Hepatocyte (in vitro differentiated cells): ENCODE results near the gene GMDS. TPM values are rescaled to one million over a fixed set of nuclear protein-coding genes. Genes with fewer than 3 reads are reported as not detected.

Source experiments
- DNase-seq: peaks from one replicate; pipeline ENCODE4 v3.0.0-alpha.2; 2016; ENCODE audit warnings: low spot score
- H2AFZ ChIP-seq: fragments of 200-600 bp; sonication (generic); 2 replicates; pipeline ENCODE4 v1.6.0; 2016; ENCODE audit warnings: antibody characterized with exemption, mild to moderate bottlenecking
- H3K27ac ChIP-seq: fragments of 200-600 bp; sonication (generic); 2 replicates; pipeline ENCODE4 v1.5.1; 2016; ENCODE audit warnings: mild to moderate bottlenecking
- H3K27me3 ChIP-seq: fragments of 200-600 bp; sonication (generic); 2 replicates; pipeline ENCODE4 v1.6.1; 2016
- H3K36me3 ChIP-seq: fragments of 200-600 bp; sonication (generic); replicated peaks from 2 replicates; pipeline ENCODE4 v1.5.1; 2016; ENCODE audit warnings: low read depth; ENCODE audit not compliant: insufficient read depth
- H3K4me1 ChIP-seq: fragments of 200-600 bp; sonication (generic); 2 replicates; pipeline ENCODE4 v1.5.1; 2016; ENCODE audit warnings: mild to moderate bottlenecking, moderate library complexity; ENCODE audit not compliant: insufficient read depth
- H3K4me2 ChIP-seq: fragments of 200-600 bp; sonication (generic); 2 replicates; pipeline ENCODE4 v1.6.0; 2016
- H3K4me3 ChIP-seq: fragments of 200-600 bp; sonication (generic); 2 replicates; pipeline ENCODE4 v1.5.1; 2016; ENCODE audit warnings: mild to moderate bottlenecking
- H3K79me2 ChIP-seq: fragments of 200-600 bp; sonication (generic); 2 replicates; pipeline ENCODE4 v1.6.0; 2017; ENCODE audit warnings: mild to moderate bottlenecking
- H3K9me2 ChIP-seq: fragments of 200-600 bp; sonication (generic); replicated peaks from 2 replicates; pipeline ENCODE4 v1.6.0; 2017; ENCODE audit warnings: mild to moderate bottlenecking; ENCODE audit not compliant: insufficient read depth
- H3K9me3 ChIP-seq: fragments of 200-600 bp; sonication (generic); 2 replicates; pipeline ENCODE4 v1.5.1; 2016; ENCODE audit warnings: low read depth, mild to moderate bottlenecking
- H4K20me1 ChIP-seq: fragments of 200-600 bp; sonication (generic); 2 replicates; pipeline ENCODE4 v1.6.0; 2016; ENCODE audit warnings: mild to moderate bottlenecking; ENCODE audit not compliant: insufficient read depth, poor library complexity, severe bottlenecking
- EZH2 ChIP-seq: fragments of 200-600 bp; sonication (generic); IDR thresholded peaks from 2 replicates; pipeline ENCODE4 v1.6.1; 2016; ENCODE audit warnings: antibody characterized with exemption, mild to moderate bottlenecking, borderline replicate concordance
- EZH2phosphoT487 ChIP-seq: fragments of 200-600 bp; sonication (generic); IDR thresholded peaks from one replicate; pipeline ENCODE4 v1.6.1; 2018; ENCODE audit warnings: antibody characterized with exemption, mild to moderate bottlenecking, low read depth, moderate library complexity; ENCODE audit not compliant: unreplicated experiment, severe bottlenecking
- WGBS: methylation state at CpG from one replicate; pipeline ENCODE4 v1.1.6; 2016; ENCODE audit warnings: low lambda C conversion rate; ENCODE audit errors: missing lambda C conversion rate; 5-methylcytosine and 5-hydroxymethylcytosine counted together
- polyA plus RNA-seq: library from polyadenylated mRNA; unstranded; fragments of >200 nt; fragmentation: Nextera tagmentation; extraction: Ambion mirVana; gene quantifications from 2 replicates; pipeline ENCODE4 v1.2.1, GENCODE V29; 2016
- total RNA-seq: library from RNA; depleted of rRNA; stranded (reverse); fragments of >200 nt; gene quantifications from 2 replicates; pipeline ENCODE4 v1.2.3, GENCODE V29; 2014
- TF ChIP-seq, protein P1 (sequence below): fragments of 200-600 bp; sonication (generic); IDR thresholded peaks from 2 replicates; pipeline ENCODE4 v1.5.1; 2016; ENCODE audit warnings: antibody characterized with exemption, mild to moderate bottlenecking; ENCODE audit not compliant: poor library complexity

Gene GMDS
- total and polyA plus RNA-seq, 2 experiments from 2014 or later = 20.7 to 32.6 TPM

DNA sequence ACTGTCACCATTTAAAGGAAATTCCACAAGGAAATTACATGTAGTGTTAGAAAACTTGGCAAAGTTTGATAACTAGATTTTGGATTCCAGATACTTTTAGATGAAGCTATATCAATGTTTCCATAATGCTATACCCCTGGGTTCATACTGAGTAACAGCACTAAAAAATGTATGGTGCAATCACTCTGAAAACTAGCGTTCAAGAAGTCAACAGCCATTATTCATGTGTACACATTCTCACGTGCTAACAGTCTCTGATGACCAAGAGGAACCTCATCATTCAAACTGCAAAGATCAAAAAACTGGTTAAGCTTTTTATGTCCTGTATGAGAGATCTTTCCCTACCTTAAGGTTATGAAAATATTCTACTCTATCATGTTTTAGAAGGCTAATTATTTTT is 197.6 kb downstream of the GMDS start:
- 47% methylated on average over 2 of the region's 2 CpGs for WGBS

DNA sequence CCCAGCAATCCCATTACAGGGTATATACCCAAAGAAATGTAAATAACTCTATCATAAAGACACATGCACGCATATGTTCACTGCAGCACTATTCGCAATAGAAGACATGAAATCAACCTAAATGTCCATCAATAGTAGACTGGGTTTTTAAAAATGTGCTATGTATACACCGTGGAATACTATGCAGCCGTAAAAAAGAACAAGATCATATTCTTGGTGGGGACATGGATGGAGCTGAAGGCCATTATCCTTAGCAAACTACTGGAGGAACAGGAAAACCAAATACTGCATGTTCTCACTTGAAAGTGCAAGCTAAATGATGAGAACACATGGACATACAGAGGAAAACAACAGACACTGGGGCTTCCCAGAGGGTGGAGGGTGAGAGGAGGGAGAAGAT is 201.2 kb downstream of the GMDS start:
- TF ChIP-seq EZH2 = no peak
- no peak for TF ChIP-seq EZH2phosphoT487
- TF ChIP-seq, protein P1, sequence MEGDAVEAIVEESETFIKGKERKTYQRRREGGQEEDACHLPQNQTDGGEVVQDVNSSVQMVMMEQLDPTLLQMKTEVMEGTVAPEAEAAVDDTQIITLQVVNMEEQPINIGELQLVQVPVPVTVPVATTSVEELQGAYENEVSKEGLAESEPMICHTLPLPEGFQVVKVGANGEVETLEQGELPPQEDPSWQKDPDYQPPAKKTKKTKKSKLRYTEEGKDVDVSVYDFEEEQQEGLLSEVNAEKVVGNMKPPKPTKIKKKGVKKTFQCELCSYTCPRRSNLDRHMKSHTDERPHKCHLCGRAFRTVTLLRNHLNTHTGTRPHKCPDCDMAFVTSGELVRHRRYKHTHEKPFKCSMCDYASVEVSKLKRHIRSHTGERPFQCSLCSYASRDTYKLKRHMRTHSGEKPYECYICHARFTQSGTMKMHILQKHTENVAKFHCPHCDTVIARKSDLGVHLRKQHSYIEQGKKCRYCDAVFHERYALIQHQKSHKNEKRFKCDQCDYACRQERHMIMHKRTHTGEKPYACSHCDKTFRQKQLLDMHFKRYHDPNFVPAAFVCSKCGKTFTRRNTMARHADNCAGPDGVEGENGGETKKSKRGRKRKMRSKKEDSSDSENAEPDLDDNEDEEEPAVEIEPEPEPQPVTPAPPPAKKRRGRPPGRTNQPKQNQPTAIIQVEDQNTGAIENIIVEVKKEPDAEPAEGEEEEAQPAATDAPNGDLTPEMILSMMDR = no peak
- Histone ChIP-seq H3K4me3 (no peak overlapping the region), H3K27ac (no peak overlapping the region), H3K4me2 (no peak overlapping the region), H3K9me2 (no peaks in the 10 kb centered on the region), H3K36me3 (no peaks in the 10 kb centered on the region), H4K20me1 (no peaks in the 10 kb centered on the region), H2AFZ (no peak overlapping the region), H3K4me1 (no peaks in the 10 kb centered on the region), H3K9me3 (no peaks in the 10 kb centered on the region), H3K27me3 (no peaks in the 10 kb centered on the region), H3K79me2 (no peaks in the 10 kb centered on the region)
- no peak for DNase-seq
- 96% methylated on average over 4 of the region's 4 CpGs for WGBS

More for the DNA sequence above, 197.6 kb downstream of the GMDS start:
- no peak overlapping the region for H3K4me3 ChIP-seq
- no peak for DNase-seq
- no peaks in the 10 kb centered on the region for H3K36me3 ChIP-seq
- H3K4me1 ChIP-seq = no peaks in the 10 kb centered on the region
- H3K4me2 ChIP-seq = no peak overlapping the region
- no peaks in the 10 kb centered on the region for H3K9me2 ChIP-seq
- H3K27ac ChIP-seq = no peak overlapping the region
- H3K27me3 ChIP-seq = no peaks in the 10 kb centered on the region
- H2AFZ ChIP-seq = no peak overlapping the region
- H3K9me3 ChIP-seq = no peaks in the 10 kb centered on the region
- TF ChIP-seq, protein P1 = no peak
- TF ChIP-seq EZH2phosphoT487 = no peak
- no peaks in the 10 kb centered on the region for H4K20me1 ChIP-seq
- no peaks in the 10 kb centered on the region for H3K79me2 ChIP-seq

DNA sequence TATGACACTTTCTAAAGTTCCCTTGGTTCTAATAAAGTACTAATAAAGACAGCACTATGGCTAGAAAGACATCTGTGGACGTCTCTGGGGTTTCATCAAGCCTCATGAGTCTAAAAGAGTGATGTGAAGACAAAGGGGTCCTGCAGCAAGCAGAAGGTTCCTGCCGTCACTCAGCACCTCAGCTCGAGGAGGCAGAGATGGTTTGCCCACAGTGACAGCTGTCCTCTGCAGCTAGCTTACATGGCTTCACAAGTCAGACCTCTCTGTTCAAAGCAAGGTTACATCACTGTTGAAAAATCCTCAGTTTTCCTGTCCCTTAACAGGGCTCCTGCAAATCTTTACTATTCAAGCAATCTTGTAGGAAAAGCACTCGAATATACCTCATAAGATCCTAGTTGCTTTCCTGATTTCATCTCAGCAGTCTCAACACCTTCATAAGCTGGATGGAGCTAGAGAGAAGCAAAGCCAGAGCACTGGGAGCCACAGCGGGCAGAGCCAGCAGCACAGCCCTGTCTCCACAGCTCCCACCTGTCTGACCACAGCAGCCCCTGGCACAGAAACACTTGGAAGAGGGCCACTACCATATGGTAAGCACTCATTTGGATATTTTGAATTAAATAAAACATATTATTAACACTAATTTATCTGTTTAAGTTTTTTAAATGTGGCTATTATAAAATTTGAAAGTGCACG is 202.3 kb downstream of the GMDS start:
- Histone ChIP-seq H3K4me1 (no peaks in the 10 kb centered on the region), H3K4me3 (no peak overlapping the region), H3K36me3 (no peaks in the 10 kb centered on the region), H3K79me2 (no peaks in the 10 kb centered on the region), H4K20me1 (no peaks in the 10 kb centered on the region), H3K4me2 (no peak overlapping the region), H3K9me2 (no peaks in the 10 kb centered on the region), H3K27me3 (no peaks in the 10 kb centered on the region), H2AFZ (no peak overlapping the region), H3K27ac (no peak overlapping the region), H3K9me3 (no peaks in the 10 kb centered on the region)
- TF ChIP-seq EZH2phosphoT487 (no peak), EZH2 (no peak)
- TF ChIP-seq, protein P1 = no peak
- 77% methylated on average over 6 of the region's 6 CpGs for WGBS
- no peak for DNase-seq
